ENCODE data around the gene ZNRF3.

Gene ZNRF3

DNA sequence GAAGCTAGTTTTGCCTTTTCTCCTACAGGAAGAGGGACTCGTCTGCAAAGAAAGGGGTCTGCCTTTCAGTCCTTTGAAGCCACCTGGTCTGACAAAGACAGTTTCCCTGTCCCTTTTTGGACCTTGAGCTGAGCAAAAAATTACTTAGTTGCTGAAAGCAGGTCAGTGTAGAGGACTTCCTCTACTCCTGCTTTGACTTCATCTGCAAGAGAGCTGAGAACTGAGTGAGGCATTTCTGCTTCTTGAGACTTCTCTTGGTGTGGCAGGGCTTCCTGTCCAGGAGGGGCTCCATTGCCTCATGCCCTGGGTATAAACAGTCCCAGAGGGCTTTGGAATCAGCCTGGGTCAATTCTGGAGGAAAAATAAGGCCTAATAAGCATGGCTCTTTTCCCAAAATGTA lies 73.1 kb downstream of the ZNRF3 start:
- DNase-seq: no peak

DNA sequence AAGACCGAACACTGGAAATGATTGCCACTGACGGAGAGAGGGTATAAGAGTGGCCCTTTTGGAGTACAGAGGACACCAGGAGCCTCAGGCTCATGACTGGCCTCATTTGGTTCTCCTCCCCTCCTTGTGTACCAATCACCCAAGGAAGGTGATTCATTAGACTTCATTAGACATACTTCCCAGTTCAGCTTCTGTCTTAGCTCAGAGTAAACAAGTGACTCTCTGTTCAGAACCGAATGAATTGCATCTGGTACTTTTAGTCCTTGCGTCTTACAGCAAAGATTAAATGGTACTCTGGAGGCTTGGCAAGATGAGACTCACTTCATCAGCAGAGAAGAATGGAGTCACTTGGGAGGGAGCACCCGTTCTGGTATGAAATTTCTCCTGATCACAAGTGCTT lies 75.2 kb downstream of the ZNRF3 start:
- no peak for DNase-seq

DNA sequence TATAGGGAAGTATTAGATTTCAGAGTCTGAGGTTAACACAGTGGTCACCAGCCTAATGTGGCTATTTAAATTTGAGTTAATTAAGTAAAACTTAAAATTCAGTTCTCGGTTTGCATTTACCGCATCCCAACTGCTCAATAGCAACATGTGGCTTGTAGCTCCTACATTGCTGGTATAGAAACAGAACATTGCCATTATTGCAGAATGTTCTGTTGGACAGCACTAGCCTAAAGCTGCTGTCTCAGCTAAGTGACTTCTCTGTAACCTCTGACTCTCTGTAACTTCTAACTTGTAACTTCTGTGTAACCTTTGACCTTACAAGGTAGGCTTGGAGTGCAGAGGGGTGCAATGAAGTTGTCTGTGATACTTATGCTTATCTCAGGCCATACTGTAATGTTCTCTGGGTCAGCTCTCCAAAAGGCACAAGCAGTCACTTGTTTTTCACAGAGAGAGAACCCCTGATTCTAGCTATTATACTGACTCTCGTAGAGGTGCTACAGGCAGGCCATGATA lies 78.7 kb downstream of the ZNRF3 start:
- DNase-seq: no peak

DNA sequence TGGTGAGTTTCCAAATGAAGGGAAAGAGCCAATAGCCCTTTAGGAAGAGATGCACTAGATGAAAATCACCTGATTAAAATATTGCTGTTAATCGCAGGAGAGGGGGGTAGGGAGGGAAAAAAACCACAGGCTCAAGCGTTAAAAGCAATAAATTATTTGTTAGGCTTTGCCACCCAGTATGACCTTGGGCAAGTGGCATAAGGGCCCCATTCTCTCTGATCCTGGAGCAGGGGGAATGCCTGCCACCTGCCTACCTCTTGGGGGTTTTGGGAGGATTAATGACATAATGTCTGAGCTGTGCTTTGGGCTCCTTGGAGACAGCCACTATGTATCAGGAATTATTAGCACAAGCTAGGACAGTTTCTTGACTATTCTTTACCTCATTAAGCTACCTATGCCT lies 80.0 kb downstream of the ZNRF3 start:
- DNase-seq: no peak

DNA sequence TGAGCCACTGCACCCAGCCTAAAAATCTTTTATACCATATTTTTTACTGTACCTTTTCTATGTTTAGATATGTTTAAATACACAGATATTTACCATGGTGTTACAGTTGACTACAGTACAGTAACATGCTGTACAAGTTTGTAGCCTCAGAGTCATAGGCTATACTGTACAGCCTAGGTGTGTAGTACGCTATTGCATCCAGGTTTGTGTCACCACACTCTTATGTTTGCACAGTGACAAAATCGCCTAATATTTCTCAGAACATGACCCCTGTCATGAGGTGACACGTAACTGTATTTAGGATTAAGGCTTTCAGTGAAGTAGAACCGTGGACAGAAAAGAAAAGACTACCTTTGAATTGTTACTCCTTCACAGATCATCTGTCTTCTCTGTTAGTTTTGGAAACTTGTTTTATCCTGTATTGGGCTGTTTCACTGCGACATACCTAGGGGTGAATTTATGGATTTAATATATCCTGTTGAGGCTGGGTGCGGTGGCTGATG lies 83.8 kb downstream of the ZNRF3 start:
- no peak for DNase-seq

DNA sequence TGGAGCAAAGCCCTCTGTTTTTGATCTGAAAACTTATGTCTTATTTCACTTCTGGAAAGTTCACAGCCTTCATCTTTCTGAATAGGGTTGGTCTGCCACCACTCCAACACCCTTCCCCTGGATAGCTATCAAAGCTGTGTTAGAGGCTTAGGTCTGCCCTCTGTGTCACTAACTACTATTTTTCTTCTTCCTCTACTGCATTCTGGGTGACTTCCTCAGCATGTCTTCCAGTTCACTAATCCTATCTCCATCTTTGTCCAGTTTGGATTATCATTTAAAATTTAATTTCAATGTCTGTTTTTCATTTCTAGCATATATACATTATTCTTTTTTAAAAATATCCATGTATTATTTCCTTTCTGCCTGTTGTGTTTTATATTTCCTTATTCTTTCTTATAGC lies 84.6 kb downstream of the ZNRF3 start:
- DNase-seq: no peak

DNA sequence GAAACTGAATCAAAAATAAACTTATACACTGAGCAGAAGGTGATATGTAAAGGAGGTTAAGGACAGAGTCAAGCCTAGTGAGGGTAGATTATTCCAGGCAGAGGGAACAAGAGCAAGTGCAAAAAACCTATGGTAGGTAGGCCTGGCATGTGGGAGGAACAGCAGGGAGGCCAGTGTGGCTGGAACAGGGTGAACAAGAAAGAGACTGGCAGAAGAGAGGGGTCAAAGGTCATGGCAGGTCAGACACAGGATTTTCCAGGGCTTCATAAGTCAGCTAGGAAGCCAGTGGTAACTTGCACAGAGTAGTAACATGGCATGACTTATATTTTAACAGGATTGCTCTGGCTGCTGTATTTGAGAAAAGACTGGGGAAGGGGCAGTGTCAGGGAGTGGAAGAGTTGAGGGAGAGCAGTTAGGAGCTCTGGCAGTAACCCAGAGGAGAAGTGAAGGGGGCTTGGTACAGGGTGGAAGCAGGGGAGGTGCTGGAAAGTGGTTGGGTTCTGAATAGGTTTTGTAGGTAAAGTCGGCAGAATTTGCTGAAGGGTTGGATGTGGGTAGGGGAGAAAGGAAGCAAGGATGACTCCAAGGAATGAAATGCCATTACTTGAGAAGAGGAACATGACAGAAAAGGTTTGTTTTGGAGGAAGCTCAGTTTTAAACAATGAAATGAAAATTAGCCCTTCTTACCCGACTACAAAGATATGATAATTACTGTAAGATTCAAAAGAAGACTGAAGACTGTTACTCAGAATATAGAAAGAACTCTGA lies 86.2 kb downstream of the ZNRF3 start:
- DNase-seq: no peak

DNA sequence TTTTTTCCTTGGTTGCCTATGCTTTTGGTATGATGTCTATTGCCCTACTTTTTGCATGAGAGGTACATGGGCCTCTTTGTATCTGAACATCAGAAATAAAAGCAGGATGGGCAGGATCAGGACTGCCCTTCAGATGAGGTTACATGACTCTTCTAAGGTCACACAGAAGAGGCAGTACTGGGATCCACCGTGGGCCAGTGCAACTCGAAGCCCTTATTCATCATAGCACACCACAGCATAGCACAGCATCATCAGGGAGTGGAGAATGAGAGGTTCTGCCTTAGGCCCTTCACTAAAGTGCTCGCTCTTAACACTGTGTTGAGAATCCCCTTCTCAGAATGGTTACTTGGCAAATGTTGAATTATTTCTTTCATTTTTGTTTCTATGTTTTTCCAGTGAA lies 90.0 kb downstream of the ZNRF3 start:
- DNase-seq: no peak

DNA sequence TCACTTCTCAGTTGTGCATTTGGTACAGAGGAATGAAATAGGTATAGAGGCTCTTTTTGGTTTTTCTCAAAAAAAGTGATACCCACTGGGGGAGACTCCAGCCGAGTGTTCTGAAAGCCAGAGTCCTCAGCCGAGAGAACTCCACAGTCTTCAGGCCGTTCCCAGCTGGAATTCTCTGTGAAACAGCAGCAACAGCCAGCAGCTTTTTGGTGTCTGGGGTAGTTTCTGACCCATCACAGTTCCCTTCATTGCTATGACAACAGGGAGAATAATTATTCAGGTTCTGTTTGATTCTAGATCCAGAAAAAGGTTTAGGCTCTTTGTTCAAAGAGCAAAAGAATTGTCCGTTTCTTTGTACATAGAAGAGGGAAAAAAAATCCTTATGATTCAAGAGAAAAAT lies 93.7 kb downstream of the ZNRF3 start:
- no peak for DNase-seq

DNA sequence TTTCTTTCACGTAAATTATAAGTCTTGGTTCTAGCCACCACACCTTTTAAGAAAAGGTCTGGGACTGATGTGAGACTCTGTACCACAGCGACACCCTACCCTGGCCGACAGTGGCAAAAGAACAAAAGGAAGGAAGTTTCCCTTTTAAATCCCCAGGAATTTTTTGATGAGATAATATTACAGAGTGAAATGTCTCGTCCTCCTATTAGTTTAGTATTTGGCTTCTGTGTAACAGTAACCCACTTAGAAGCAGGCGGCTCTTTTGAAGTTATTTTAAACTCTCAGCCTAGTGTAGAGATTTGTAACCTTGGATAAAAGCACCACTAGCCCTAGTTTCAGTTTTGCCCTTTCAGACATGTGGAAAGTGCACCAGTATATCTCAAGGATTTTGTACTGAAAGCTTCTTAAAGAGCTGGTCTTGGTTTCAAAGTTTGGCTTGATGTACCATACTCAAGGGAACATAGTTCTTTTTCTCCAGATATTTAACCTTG lies 94.2 kb downstream of the ZNRF3 start:
- no peak for DNase-seq

DNA sequence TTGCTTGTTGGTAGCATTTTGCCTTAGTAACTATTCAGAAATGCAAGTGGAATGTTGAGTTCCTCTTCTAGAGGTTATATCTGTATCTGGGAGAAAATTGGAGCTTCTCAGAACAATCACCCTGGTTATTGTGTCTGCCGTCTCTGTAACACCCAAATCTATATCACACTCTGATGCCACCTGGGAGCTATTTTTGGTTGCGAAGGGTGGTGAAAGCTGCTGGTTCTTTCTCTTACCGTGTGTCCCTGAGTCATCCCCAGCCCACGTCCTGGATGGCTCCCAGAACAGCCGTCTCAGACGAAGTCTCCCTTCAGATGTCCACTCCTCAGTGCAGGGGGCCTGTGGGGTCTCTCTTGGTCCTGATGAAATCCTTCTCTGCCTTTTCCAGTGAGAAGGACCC lies 94.8 kb downstream of the ZNRF3 start:
- DNase-seq: no peak

DNA sequence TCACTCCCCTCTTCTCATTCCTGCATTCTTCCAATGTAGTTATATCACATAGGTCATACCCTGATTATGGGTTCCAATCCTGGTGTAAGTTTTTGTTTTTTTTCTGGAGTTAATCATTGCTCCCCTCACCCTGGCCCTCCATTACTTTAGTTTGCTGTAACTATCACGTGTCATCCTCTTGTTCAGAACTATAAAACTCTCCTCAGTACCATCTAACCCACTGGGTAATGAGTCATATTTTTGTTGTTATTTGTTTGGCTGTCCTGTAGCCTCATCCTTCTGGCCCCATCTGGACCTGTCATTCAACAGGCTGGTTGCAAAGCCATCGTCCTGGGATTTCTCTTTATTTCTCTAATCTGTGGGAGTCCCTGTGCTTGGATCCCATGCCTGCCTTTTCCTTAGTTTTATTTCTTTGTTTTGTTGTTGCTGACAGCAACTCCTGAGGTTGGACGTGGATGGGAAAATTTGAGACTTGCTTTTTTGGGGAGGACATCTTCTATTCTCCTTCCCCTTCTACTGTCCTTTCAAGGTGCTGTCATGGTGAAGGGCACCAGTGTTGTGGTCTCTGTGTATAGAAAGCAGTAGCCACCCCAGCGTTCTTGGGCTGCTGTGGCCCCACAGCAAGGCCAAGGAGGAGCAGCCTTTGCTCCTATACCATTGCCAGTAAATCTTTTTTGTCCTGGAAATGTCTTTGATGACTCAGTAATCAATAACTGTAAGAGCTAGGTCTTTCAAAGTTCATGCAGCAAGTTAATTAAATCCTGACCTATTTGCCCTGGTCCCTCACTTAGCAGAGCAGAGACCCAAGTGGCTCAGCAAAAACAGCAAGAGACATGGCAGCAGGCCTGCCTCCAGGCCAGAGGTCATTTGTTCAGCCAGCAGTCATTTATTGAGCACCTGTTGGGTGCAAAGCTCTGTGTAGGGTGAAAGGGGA lies 95.8 kb downstream of the ZNRF3 start:
- no peak for DNase-seq

DNA sequence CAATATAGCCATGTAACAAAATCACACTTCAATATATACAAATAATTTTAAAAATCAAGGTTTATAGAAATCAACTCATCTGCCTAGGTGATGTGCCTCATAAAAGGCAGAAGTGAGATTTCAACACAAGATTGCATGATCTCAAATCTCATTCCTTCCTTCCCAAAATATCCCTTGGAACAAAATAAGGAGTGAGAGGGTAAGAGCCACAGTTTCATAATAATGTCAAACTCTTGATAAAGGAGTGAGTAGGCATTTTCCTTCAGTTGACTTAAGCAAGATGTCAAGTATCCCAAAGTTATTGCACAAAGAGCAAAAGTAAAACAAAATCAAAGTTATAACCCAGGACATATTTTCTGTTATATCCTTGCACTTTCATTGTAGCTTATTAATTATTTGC lies 97.0 kb downstream of the ZNRF3 start:
- DNase-seq: no peak

DNA sequence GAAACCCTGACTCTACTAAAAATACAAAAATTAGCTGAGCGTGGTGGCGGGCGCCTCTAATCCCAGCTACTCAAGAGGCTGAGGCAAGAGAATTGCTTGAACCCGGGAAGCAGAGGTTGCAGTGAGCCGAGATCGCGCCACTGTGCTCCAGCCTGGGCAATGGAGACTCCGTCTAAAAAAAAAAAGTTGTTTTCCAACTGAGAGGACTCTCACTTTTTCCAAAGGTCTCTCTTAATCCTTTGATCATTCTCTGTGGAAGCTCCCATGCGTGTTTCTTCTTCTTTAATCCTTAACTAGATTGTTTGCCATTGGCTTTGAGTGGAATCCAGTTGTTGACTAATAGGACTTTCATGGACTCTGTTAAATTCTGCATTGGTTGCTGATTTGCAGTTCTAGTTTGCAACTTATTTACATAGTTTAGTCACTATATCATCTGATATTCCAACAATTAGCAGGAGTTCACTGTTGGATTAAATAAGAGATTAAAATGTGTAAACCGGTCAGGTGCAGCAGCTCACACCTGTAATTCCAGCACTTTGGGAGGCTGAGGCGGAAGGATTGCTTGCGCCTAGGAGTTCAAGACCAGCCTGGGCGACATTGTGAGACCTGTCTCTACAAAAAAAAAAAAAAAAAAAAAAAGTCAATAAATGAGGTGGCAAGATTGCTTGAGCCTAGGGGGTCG lies 98.6 kb downstream of the ZNRF3 start:
- no peak for DNase-seq

DNA sequence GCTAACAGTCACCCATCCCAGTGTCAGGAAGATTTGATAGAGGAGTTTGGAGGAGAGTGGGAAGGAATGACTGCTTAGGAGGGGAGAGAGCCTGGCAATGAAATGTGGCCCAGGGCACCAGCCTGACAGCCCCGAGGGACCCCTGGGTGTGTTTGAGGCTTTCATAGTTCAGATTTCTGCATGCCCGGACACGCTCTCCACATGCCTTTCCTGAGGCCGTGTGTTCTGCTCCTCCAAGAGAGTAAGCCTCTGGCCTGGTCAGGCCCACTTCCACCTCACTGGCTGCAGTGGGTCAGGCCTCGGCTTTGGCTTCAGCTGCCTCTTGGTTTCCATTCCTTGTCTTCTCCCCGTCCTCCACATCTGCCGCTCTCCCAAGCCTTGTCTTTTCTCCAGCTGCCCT lies 99.8 kb downstream of the ZNRF3 start:
- DNase-seq: no peak

DNA sequence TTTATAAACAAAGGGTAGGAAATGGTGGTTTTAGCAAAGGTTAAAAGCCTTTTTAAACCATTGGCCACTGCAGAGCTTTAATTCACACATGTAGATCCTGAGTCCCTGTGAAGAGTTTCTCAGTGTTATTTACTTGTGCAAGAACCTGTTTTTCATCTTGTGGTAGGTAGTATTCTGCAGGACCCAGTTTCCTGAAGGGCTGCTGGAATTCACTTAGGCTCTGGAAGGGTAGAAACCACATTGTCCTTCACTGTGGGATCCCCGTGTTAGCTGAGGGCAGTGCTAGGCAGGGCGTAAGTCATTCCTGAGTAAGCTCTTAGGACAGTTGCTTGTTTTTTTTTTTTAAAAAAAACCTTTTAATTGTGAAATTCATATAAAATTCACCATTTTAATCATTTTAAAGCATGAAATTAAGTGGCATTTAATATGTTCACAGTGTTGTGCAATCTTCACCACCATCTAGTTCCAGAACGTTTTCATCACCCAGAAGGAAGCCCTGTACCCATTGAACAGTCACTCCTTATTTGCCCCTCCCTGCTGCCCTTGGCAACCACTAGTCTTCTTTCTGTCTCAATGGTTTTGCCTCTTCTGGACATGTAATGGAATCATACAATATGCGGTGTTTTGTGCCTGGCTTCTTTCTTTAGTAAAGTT lies 100.5 kb downstream of the ZNRF3 start:
- no peak for DNase-seq

DNA sequence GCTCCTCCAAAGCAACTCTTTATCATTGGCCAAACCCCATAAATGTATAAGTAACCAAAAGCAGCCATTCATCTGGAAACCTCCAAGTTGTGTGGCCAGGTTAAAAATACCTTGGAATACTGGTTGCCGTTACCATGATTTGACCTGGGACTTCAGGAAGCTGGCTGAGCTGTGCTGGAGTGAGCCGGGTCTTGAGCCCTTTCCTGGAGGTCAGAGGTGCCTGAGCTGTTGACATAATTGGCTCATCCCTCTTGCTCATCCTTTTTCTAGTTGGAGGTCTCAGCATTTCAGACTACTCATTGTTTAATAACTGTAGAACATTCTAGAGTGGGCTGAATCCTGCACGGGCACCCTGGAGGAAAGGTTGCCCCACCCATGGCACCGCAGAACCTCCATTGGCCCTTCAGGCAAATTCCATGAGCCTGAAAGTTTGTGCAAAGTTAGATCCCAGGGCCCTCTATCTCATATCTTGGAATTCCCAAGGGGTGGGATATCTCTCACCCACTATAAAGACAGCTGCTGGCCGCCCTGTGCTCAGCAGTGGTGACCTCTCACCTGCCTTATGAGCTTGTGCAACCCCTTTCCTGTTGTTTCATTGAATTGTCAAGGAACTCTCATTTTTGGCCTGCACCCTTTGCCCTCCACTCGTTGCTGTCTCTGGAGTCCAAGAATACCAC lies 101.2 kb downstream of the ZNRF3 start:
- DNase-seq: no peak

DNA sequence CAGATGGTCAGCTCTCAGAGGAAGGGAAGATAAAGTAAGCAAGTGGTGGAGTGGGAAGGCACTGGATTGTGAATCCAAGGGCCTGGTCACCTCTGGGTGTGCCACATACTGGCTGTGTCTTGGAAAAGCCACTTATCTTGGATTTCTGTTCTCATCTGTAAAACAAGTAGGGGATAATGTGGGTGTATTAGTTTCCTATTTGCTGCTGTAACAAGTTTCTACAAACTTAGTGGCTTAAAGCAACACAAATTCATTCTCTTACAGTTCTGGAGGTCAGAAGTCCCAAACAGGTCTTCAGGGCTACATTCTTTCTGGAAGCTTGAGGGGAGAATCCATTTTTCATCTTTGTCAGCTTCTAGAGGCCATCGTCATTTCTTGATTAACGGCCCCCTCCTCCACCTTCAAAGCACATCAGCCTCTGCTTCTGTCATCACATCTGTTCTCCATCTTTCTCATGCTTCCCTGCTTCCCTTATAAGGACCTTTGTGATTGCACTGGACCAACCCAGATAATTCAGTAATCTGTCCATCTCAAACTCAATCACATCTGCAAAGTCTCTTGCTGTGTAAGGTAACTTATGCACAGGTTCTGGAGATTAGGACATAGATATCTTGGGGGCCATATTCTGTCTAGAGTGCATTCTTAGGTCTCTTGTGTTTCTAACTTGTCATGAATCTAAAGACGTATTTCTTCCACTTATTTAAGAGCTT lies 102.4 kb downstream of the ZNRF3 start:
- no peak for DNase-seq

DNA sequence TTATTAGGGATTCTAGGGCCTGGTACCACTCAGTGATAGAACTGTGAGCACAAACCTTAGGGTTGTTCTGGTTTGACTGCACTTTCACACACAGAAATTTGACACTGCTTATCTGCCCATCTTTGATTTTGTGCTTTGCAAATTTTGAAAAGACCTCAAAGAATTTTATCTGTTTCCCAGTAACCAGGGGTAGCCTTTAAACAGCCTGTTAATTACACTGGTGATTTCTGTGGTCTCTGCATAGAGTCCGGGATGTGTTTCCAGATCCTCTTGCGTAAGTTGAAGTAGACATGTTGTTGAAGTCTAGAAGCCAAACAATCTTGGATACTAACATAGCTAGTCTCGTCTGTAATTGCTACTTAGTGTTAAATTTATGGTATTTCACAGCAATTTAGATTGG lies 103.0 kb downstream of the ZNRF3 start:
- DNase-seq: no peak

DNA sequence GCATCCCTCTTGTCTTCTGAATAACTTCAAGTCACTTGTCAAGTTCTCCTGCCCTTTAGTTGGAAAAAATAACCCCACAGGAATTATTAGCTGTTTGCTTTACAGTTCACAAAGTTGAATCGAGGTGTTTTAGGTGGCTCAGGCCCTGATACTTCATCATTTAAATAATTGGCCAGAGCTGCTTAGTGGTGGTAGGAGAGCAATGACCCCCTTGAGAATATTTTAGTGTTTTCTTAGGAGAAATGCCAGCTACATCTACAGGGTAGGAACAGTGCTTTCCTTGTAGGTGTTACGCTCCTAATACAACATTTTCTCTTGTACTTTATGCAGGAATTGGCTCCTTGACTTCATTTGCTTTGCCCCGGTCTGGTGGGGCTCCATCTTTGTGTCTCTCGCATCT lies 105.1 kb downstream of the ZNRF3 start:
- no peak for DNase-seq

DNA sequence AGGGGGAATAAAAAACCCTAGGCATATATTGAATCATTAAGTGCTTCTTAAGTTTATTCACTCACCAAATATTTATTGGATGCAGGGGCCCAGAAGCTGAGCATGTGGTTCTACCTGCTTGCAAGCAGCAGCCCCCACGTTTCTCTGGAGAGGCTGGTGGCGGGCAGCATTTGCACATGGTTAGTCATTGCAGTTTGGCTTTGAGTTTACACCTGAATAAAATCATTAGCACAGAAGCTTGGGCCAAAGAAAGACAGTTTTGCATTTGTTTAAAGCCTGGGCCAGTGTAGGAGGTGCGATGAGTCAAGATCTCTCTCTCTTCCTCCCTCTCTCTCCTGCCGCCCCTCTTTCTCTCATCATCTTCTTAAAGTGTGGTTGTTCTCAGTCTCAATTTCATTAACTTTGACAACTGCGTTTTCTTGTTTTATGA lies 105.7 kb downstream of the ZNRF3 start:
- DNase-seq: no peak

Measured in NK-92 treated with Interleukin-12 subunit alpha and Interleukin-12 subunit beta, amount 100 ng/mL, for 24 hours (cell line).